Neural cell (in vitro differentiated cells): ENCODE results near the gene ITGA8. TPM values are rescaled to one million over a fixed set of nuclear protein-coding genes. Genes with fewer than 3 reads are reported as not detected.

Experiments
- H2AFZ ChIP-seq: fragments of 200-600, 300-800 bp; sonication (generic), shearing (Covaris generic); 2 replicates; pipeline ENCODE4 v1.6.0; 2014; ENCODE audit warnings: low read depth, mild to moderate bottlenecking, antibody characterized with exemption, low read length, moderate library complexity
- H3F3A ChIP-seq: fragments of 200-600 bp; shearing (Covaris generic); 2 replicates; pipeline ENCODE4 v1.6.1; 2016; ENCODE audit warnings: mild to moderate bottlenecking, moderate library complexity, mixed read lengths, antibody characterized with exemption, low read length; ENCODE audit not compliant: insufficient read depth, poor library complexity, severe bottlenecking
- H3K27ac ChIP-seq: fragments of 200-600, 300-800 bp; sonication (generic), shearing (Covaris generic); 2 replicates; pipeline ENCODE4 v1.5.1; 2014; ENCODE audit warnings: mild to moderate bottlenecking, low read length, moderate library complexity
- H3K27me3 ChIP-seq: fragments of 300-800, 200-600 bp; sonication (generic), shearing (Covaris generic); 2 replicates; pipeline ENCODE4 v1.6.0; 2014; ENCODE audit warnings: mild to moderate bottlenecking, low read depth, low read length, moderate library complexity; ENCODE audit not compliant: insufficient read depth
- H3K36me3 ChIP-seq: fragments of 300-800, 200-600 bp; sonication (generic), shearing (Covaris generic); 2 replicates; pipeline ENCODE4 v1.5.1; 2014; ENCODE audit warnings: mild to moderate bottlenecking, antibody characterized with exemption, low read length, moderate library complexity; ENCODE audit not compliant: insufficient read depth
- H3K4me2 ChIP-seq: fragments of 300-800, 200-600 bp; sonication (generic), shearing (Covaris generic); 2 replicates; pipeline ENCODE4 v1.6.0; 2014; ENCODE audit warnings: mild to moderate bottlenecking, low read length
- H3K4me3 ChIP-seq: fragments of 300-800, 200-600 bp; sonication (generic), shearing (Covaris generic); 2 replicates; pipeline ENCODE4 v1.5.1; 2014; ENCODE audit warnings: mild to moderate bottlenecking, low read length, moderate library complexity
- H3K79me2 ChIP-seq: fragments of 200-600 bp; shearing (Covaris generic); replicated peaks from 2 replicates; pipeline ENCODE4 v1.6.0; 2014; ENCODE audit warnings: mild to moderate bottlenecking, low read length, moderate library complexity; ENCODE audit not compliant: insufficient read depth
- H3K9ac ChIP-seq: fragments of 300-800, 200-600 bp; sonication (generic), shearing (Covaris generic); 2 replicates; pipeline ENCODE4 v1.6.1; 2016; ENCODE audit warnings: mild to moderate bottlenecking, low read length, mixed read lengths
- H3K9me2 ChIP-seq: fragments of 200-600 bp; shearing (Covaris generic); 2 replicates; pipeline ENCODE4 v1.6.1; 2016; ENCODE audit warnings: mild to moderate bottlenecking, low read length, mixed read lengths; ENCODE audit not compliant: insufficient read depth
- H3K9me3 ChIP-seq: fragments of 200-600, 300-800 bp; sonication (generic), shearing (Covaris generic); 2 replicates; pipeline ENCODE4 v1.6.1; 2016; ENCODE audit warnings: mild to moderate bottlenecking, mixed run types, low read length, moderate library complexity, mixed read lengths
- H4K20me1 ChIP-seq: fragments of 200-600 bp; shearing (Covaris generic); 2 replicates; pipeline ENCODE4 v1.6.1; 2016; ENCODE audit warnings: mild to moderate bottlenecking, mixed run types; ENCODE audit not compliant: insufficient read depth
- EP300 ChIP-seq: fragments of 450-650 bp; conservative IDR thresholded peaks from 2 replicates; pipeline ENCODE4 v1.6.1; 2014; ENCODE audit warnings: antibody characterized with exemption, mild to moderate bottlenecking, moderate library complexity; ENCODE audit not compliant: poor library complexity, severe bottlenecking
- EZH2 ChIP-seq: fragments of 200-600, 300-800 bp; shearing (Covaris generic), sonication (generic); IDR thresholded peaks from 2 replicates; pipeline ENCODE4 v1.6.1; 2014; ENCODE audit warnings: antibody characterized with exemption, low read length, borderline replicate concordance, mild to moderate bottlenecking; ENCODE audit not compliant: insufficient read depth, poor library complexity, severe bottlenecking
- MXI1 ChIP-seq: fragments of 450-650 bp; conservative IDR thresholded peaks from 2 replicates; pipeline ENCODE4 v1.6.1; 2014; ENCODE audit warnings: antibody characterized with exemption, mild to moderate bottlenecking; ENCODE audit not compliant: poor library complexity, severe bottlenecking
- POLR2AphosphoS5 ChIP-seq: IDR thresholded peaks from 2 replicates; pipeline ENCODE4 v1.6.1; 2012
- RAD21 ChIP-seq: fragments of 450-650 bp; conservative IDR thresholded peaks from 2 replicates; pipeline ENCODE4 v1.6.1; 2014; ENCODE audit warnings: antibody characterized with exemption, mild to moderate bottlenecking, moderate library complexity
- SMC3 ChIP-seq: fragments of 450-650 bp; conservative IDR thresholded peaks from 2 replicates; pipeline ENCODE4 v1.6.1; 2014; ENCODE audit warnings: antibody characterized with exemption, mild to moderate bottlenecking, moderate library complexity; ENCODE audit not compliant: poor library complexity
- TAF1 ChIP-seq: IDR thresholded peaks from 2 replicates; pipeline ENCODE4 v1.6.1; 2012; ENCODE audit warnings: low read depth
- polyA plus RNA-seq: library from polyadenylated mRNA; depleted of rRNA; stranded (reverse); fragments of >200 nt; gene quantifications from 2 replicates; pipeline ENCODE4 v1.2.3, GENCODE V29; 2014
- TF ChIP-seq, protein P1 (sequence below): IDR thresholded peaks from 2 replicates; pipeline ENCODE4 v1.6.1; 2012; ENCODE audit warnings: borderline replicate concordance
- TF ChIP-seq, protein P2 (sequence below): fragments of 450-650 bp; IDR thresholded peaks from 2 replicates; pipeline ENCODE4 v1.5.1; 2014; ENCODE audit warnings: antibody characterized with exemption, mild to moderate bottlenecking, moderate library complexity; ENCODE audit not compliant: poor library complexity, severe bottlenecking

Gene ITGA8
- polyA plus RNA-seq, 1 donor from 2014 or later = 0.11 TPM

DNA sequence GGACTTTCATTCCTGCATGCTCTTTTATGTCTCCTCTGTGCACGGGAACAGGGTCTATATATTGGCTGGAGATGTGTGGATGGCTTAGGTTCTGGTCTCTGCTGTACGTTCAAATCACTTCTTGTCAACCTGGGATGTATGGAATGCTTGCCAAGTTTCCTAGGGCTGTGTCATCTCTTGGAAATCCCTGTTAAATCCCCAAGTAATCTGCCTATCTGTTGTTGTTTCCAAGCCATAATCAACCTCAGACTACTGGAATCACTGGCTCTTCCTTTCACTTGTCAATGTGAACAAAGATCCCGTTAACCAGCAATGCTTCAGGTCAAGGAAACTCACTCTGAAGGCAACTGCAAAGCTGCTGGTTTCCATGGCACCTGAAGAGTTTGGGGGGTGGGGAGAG lies 255.3 kb downstream of the ITGA8 start:
- no peaks in the 10 kb centered on the region for H3K79me2 ChIP-seq
- H3K4me3 ChIP-seq = no peak overlapping the region
- no peak overlapping the region for H2AFZ ChIP-seq
- no peak overlapping the region for H3K9ac ChIP-seq
- no peaks in the 10 kb centered on the region for H3K36me3 ChIP-seq
- H3K4me2 ChIP-seq = no peak overlapping the region
- H3K27ac ChIP-seq = no peak overlapping the region
- no peaks in the 10 kb centered on the region for H3K9me2 ChIP-seq
- H3F3A ChIP-seq = no peaks in the 10 kb centered on the region
- H3K27me3 ChIP-seq = no peaks in the 10 kb centered on the region
- no peak for TF ChIP-seq SMC3
- TF ChIP-seq, protein P1, sequence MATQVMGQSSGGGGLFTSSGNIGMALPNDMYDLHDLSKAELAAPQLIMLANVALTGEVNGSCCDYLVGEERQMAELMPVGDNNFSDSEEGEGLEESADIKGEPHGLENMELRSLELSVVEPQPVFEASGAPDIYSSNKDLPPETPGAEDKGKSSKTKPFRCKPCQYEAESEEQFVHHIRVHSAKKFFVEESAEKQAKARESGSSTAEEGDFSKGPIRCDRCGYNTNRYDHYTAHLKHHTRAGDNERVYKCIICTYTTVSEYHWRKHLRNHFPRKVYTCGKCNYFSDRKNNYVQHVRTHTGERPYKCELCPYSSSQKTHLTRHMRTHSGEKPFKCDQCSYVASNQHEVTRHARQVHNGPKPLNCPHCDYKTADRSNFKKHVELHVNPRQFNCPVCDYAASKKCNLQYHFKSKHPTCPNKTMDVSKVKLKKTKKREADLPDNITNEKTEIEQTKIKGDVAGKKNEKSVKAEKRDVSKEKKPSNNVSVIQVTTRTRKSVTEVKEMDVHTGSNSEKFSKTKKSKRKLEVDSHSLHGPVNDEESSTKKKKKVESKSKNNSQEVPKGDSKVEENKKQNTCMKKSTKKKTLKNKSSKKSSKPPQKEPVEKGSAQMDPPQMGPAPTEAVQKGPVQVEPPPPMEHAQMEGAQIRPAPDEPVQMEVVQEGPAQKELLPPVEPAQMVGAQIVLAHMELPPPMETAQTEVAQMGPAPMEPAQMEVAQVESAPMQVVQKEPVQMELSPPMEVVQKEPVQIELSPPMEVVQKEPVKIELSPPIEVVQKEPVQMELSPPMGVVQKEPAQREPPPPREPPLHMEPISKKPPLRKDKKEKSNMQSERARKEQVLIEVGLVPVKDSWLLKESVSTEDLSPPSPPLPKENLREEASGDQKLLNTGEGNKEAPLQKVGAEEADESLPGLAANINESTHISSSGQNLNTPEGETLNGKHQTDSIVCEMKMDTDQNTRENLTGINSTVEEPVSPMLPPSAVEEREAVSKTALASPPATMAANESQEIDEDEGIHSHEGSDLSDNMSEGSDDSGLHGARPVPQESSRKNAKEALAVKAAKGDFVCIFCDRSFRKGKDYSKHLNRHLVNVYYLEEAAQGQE = no peak
- no peak for TF ChIP-seq MXI1
- TF ChIP-seq, protein P2, sequence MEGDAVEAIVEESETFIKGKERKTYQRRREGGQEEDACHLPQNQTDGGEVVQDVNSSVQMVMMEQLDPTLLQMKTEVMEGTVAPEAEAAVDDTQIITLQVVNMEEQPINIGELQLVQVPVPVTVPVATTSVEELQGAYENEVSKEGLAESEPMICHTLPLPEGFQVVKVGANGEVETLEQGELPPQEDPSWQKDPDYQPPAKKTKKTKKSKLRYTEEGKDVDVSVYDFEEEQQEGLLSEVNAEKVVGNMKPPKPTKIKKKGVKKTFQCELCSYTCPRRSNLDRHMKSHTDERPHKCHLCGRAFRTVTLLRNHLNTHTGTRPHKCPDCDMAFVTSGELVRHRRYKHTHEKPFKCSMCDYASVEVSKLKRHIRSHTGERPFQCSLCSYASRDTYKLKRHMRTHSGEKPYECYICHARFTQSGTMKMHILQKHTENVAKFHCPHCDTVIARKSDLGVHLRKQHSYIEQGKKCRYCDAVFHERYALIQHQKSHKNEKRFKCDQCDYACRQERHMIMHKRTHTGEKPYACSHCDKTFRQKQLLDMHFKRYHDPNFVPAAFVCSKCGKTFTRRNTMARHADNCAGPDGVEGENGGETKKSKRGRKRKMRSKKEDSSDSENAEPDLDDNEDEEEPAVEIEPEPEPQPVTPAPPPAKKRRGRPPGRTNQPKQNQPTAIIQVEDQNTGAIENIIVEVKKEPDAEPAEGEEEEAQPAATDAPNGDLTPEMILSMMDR = no peak
- TF ChIP-seq POLR2AphosphoS5 = no peak
- no peak for TF ChIP-seq TAF1
- TF ChIP-seq EZH2 = no peak
- no peak for TF ChIP-seq RAD21
- no peak for TF ChIP-seq EP300
- H4K20me1 ChIP-seq = no peaks in the 10 kb centered on the region
- H3K9me3 ChIP-seq = no peaks in the 10 kb centered on the region

Other genes with a start within 250 kb of the ITGA8 start
- 43.8 and 56.5 TPM in 2 replicates for gene MINDY3, start 140.6 kb upstream of the ITGA8 start, polyA plus RNA-seq